ENCODE measurements around the gene CILP.

The CILP gene

GRCh38 chr15:65258375-65259262 lies 47.3 kb upstream of the CILP start:
- H3K27ac ChIP-seq (ENCODE audit: low read length): no peak overlapping the region
- H4K20me1 ChIP-seq (ENCODE audit: insufficient read depth, low read length): no peaks in the 10 kb centered on the region
- no peak overlapping the region for H3K9ac ChIP-seq (ENCODE audit: low read length)
- H3K9me3 ChIP-seq (ENCODE audit: insufficient read depth, low read length): no peaks in the 10 kb centered on the region
- no peaks in the 10 kb centered on the region for H3K79me2 ChIP-seq (ENCODE audit: low read length)
- H3K36me3 ChIP-seq (replicated peaks; ENCODE audit: low read depth, low read length): peaks cover 23% of the 10 kb centered on the region
- H3K27me3 ChIP-seq (ENCODE audit: low read depth, low read length): no peaks in the 10 kb centered on the region
- no peak for TF ChIP-seq CTCF (IDR thresholded peaks at IDR 0.05; ENCODE audit: low read depth, low read length)
- no peak overlapping the region for H3K4me2 ChIP-seq (ENCODE audit: low read length)
- H3K4me3 ChIP-seq (ENCODE audit: low read length): no peak overlapping the region
- no peak overlapping the region for H2AFZ ChIP-seq (ENCODE audit: low read depth, low read length)
- no peaks in the 10 kb centered on the region for H3K4me1 ChIP-seq (ENCODE audit: low read length)

- no peak overlapping the region for H3K4me2 ChIP-seq (ENCODE audit: low read length)
- no peaks in the 10 kb centered on the region for H3K4me1 ChIP-seq (ENCODE audit: low read length)
- no peaks in the 10 kb centered on the region for H3K27me3 ChIP-seq (ENCODE audit: low read depth, low read length)
- H3K9me3 ChIP-seq (ENCODE audit: insufficient read depth, low read length): no peaks in the 10 kb centered on the region
- peaks cover 12% of the 10 kb centered on the region for H3K36me3 ChIP-seq (replicated peaks; ENCODE audit: low read depth, low read length)
- H3K27ac ChIP-seq (ENCODE audit: low read length): no peak overlapping the region
- H4K20me1 ChIP-seq (ENCODE audit: insufficient read depth, low read length): no peaks in the 10 kb centered on the region
- H2AFZ ChIP-seq (ENCODE audit: low read depth, low read length): no peak overlapping the region
- no peak overlapping the region for H3K4me3 ChIP-seq (ENCODE audit: low read length)
- no peaks in the 10 kb centered on the region for H3K79me2 ChIP-seq (ENCODE audit: low read length)
- no peak overlapping the region for H3K9ac ChIP-seq (ENCODE audit: low read length)
- TF ChIP-seq CTCF (IDR thresholded peaks at IDR 0.05; ENCODE audit: low read depth, low read length): no peak
- TF ChIP-seq EZH2phosphoT487 (IDR thresholded peaks at IDR 0.05; ENCODE audit: low read depth): no peak
These were observed 44.3 kb upstream of the CILP start for GRCh38 chr15:65255486-65256140.

- no peaks in the 10 kb centered on the region for H3K27me3 ChIP-seq (ENCODE audit: low read depth, low read length)
- H3K27ac ChIP-seq (ENCODE audit: low read length): no peak overlapping the region
- no peaks in the 10 kb centered on the region for H3K9me3 ChIP-seq (ENCODE audit: insufficient read depth, low read length)
- H3K4me2 ChIP-seq (ENCODE audit: low read length): no peak overlapping the region
- H4K20me1 ChIP-seq (ENCODE audit: insufficient read depth, low read length): no peaks in the 10 kb centered on the region
- TF ChIP-seq EZH2phosphoT487 (IDR thresholded peaks at IDR 0.05; ENCODE audit: low read depth): no peak
- TF ChIP-seq CTCF (IDR thresholded peaks at IDR 0.05; ENCODE audit: low read depth, low read length): no peak
- no peak overlapping the region for H3K4me3 ChIP-seq (ENCODE audit: low read length)
- no peak overlapping the region for H2AFZ ChIP-seq (ENCODE audit: low read depth, low read length)
- no peak overlapping the region for H3K9ac ChIP-seq (ENCODE audit: low read length)
- peaks cover 6% of the 10 kb centered on the region for H3K4me1 ChIP-seq (ENCODE audit: low read length)
- no peaks in the 10 kb centered on the region for H3K79me2 ChIP-seq (ENCODE audit: low read length)
- H3K36me3 ChIP-seq (replicated peaks; ENCODE audit: low read depth, low read length): peaks cover 5% of the 10 kb centered on the region
These were observed 43.5 kb upstream of the CILP start for GRCh38 chr15:65254758-65255157.

- peaks cover 10% of the 10 kb centered on the region for H3K4me1 ChIP-seq (ENCODE audit: low read length)
- H3K27me3 ChIP-seq (ENCODE audit: low read depth, low read length): no peaks in the 10 kb centered on the region
- no peak overlapping the region for H2AFZ ChIP-seq (ENCODE audit: low read depth, low read length)
- no peaks in the 10 kb centered on the region for H3K79me2 ChIP-seq (ENCODE audit: low read length)
- H4K20me1 ChIP-seq (ENCODE audit: insufficient read depth, low read length): no peaks in the 10 kb centered on the region
- H3K4me2 ChIP-seq (ENCODE audit: low read length): no peak overlapping the region
- H3K4me3 ChIP-seq (ENCODE audit: low read length): no peak overlapping the region
- H3K9me3 ChIP-seq (ENCODE audit: insufficient read depth, low read length): no peaks in the 10 kb centered on the region
- no peak overlapping the region for H3K9ac ChIP-seq (ENCODE audit: low read length)
- H3K36me3 ChIP-seq (replicated peaks; ENCODE audit: low read depth, low read length): peaks cover 3% of the 10 kb centered on the region
- H3K27ac ChIP-seq (ENCODE audit: low read length): no peak overlapping the region
- TF ChIP-seq CTCF (IDR thresholded peaks at IDR 0.05; ENCODE audit: low read depth, low read length) (no peak), EZH2phosphoT487 (IDR thresholded peaks at IDR 0.05; ENCODE audit: low read depth) (no peak)
These were observed 43.1 kb upstream of the CILP start for GRCh38 chr15:65254356-65254755.

Data from OCI-LY3 (cell line).